ENCODE measurements around the gene NPAP1.
"Not testable (repeated sequence)": the region's sequence is repeated elsewhere in the genome, so short reads cannot be mapped to it uniquely, and the experiment has no call there.

The NPAP1 gene, protein sequence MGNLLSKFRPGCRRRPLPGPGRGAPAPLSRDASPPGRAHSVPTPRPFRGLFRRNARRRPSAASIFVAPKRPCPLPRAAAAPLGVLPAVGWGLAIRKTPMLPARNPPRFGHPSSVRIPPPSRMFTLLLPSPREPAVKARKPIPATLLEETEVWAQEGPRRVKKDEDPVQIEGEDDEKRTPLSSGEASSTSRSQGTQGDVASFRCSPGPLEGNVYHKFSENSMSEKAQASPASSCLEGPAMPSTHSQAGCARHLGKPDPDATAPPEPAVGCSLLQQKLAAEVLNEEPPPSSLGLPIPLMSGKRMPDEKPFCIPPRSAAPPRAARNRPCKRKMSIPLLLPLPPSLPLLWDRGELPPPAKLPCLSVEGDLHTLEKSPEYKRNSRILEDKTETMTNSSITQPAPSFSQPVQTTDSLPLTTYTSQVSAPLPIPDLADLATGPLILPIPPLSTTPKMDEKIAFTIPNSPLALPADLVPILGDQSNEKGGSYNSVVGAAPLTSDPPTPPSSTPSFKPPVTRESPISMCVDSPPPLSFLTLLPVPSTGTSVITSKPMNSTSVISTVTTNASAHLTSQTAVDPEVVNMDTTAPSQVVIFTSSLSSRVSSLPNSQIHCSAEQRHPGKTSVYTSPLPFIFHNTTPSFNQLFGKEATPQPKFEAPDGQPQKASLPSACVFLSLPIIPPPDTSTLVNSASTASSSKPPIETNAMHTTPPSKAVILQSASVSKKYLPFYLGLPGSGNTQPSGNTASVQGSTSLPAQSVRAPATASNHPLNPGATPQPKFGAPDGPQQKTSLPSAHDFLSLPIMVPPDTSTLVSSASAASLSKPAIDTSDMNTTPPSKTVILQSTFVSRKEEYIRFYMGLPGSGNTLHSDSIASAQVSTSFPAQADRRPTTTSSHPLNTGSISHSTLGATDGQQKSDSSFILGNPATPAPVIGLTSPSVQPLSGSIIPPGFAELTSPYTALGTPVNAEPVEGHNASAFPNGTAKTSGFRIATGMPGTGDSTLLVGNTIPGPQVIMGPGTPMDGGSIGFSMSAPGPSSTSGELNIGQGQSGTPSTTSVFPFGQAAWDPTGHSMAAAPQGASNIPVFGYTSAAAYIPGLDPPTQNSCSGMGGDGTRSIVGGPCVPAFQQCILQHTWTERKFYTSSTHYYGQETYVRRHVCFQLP

DNA sequence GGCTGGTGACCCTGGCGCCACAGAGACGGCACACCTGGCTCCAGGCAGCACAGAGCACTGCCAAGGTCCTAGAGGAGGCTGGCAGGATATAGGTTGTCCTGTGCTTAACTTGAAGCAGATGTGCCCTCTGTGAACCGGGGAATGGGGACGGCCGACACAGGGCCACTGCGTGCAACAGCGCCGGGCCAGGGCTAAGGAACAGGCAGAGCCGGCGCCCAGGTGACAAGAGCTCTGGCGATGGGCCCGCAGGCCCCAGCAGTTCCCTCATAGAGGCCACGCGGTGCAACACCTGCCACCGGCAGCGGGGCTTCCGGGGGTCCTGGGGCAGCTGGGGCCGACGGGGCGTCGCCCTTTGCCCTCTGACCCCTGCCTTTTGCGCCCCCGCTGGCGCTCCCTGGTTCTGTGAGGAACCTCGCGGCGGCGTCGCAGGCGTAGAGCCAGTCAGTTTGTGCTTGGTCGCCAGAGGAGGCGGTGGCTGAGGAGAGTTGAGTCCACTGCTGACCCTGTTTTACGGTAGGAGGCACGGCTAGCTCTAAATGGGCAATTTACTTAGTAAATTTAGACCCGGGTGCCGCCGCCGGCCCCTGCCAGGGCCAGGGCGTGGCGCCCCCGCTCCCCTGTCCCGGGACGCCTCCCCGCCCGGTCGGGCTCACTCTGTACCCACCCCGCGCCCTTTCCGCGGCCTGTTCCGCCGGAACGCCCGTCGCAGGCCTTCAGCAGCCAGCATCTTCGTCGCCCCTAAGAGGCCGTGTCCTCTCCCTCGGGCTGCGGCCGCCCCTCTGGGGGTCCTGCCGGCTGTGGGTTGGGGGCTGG lies at the start of gene NPAP1:
TSS of gene NPAP1 (plus strand) at position 444 of the 813 bp plus-strand sequence. CDS start at position 537, 93 bp downstream.
- DNase-seq: no peak

DNA sequence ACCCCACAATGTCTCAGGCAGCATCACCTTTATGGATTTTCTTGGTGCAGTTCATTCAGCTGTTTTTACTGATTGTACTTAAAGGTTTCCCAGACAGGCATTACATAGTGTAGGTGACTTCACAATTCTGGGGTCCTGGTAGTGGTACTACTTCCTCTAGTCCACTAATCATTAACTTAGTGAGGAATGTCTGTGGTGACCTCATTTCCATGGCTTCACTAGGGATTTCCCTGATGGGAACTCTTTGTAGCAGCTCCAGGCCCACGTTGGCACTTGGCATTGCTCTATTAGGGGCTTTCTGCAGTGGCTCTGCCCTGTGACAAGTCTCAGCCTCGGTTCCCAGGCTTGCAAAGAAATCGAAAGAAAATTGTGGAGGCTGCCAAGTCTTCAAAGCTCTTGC lies 48.1 kb upstream of the NPAP1 start:
- no peak for DNase-seq

DNA sequence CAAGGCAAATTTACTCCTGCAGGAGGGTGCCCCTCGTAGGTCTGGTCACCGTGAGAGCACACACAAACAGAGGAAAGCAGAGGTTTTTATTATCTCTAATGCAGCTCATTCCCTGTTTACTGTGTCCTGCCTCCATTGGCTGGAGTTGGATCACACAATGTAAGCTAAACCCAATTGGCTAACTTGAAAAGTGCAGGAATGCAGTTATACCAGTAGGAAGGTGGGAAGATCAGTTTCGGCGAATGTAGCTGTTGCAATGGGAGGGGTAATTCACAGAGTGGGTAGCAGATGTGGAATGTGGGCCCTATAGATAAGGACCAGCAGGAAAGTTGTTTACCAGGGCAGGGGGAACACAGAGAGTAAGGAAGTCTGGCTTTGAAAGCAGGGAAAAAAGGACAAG lies 42.5 kb upstream of the NPAP1 start:
- DNase-seq: no peak

DNA sequence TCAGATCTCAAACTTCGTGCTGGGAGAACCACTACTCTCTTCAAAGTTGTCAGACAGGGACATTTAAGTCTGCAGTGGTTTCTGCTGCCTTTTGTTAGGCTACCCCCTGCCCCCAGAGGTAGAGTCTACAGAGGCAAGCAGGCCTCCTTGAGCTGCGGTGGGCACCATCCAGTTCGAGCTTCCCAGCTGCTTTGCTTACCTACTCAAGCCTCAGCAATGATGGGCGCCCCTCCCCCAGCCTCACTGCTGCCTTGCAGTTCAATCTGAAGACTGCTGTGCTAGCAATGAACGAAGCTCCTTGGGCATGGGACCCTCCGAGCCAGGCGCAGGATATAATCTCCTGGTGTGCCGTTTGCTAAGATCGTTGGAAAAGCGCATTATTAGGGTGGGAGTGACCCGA lies 36.2 kb upstream of the NPAP1 start:
- not testable (repeated sequence) for DNase-seq

DNA sequence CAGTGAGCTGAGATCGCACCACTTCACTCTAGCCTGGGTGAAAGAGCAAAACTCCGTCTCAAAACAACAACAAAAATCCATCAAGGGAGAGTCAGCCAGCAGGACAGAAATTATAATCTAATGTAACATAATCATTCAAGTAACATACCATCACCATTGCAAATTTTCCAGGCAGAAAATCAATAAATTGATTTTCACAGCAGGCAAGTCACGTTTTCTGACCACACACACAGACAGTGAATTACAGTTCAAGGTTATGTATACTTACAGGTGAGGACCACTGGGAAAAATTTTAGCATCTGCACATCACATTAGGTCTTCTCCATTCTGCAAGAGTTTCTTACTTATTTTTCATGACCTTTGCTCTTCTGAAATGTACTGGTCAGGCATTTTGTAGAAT lies 29.9 kb upstream of the NPAP1 start:
- no peak for DNase-seq

DNA sequence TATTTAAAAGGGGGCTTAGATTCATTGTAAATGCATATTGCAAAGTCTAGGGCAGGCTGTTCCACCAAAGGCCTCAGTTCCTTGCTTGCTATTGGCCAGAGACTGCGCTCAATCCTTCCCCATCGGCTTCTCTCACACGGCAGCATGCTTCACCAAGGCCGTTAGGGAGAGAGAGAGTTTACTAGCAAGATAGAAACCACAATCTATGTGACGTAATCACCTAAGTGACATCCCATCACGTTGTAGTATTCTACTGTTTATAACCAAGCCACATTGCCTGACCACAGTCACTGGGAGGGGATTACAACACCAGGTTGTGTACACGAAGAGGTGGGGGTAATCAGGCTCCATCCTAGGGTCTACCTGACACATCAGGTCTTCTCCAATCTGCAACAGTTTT lies 16.0 kb upstream of the NPAP1 start:
- no peak for DNase-seq

DNA sequence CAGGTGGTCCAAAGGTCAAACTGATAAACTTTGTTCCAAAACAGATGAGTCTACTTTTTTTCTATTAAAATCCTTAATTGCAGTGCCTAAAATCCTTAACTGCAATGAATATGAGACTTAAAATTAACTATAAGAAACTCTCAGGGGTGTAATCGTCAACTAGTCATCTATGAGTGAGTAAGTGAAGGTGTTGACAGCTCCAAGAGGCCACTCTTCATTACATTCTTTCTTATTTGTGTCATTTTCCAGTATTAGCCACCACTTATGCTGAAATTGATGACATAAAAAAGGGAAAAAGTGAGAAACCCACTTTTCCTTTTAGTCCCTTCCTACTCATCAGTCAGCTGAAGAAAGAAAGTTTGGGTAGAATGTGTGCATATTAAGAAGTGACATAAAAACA lies 12.6 kb upstream of the NPAP1 start:
- DNase-seq: no peak

DNA sequence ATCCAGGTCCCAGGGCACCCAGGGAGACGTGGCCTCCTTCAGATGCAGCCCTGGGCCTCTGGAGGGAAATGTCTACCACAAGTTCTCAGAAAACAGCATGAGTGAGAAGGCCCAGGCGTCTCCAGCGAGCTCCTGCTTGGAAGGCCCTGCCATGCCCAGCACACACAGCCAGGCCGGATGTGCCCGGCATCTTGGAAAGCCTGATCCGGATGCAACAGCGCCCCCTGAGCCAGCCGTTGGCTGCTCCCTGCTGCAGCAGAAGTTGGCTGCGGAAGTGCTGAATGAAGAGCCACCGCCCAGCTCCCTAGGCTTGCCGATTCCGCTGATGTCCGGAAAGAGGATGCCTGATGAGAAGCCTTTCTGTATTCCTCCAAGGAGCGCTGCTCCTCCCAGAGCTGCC lies 856 bp downstream of the NPAP1 start:
- DNase-seq: no peak

DNA sequence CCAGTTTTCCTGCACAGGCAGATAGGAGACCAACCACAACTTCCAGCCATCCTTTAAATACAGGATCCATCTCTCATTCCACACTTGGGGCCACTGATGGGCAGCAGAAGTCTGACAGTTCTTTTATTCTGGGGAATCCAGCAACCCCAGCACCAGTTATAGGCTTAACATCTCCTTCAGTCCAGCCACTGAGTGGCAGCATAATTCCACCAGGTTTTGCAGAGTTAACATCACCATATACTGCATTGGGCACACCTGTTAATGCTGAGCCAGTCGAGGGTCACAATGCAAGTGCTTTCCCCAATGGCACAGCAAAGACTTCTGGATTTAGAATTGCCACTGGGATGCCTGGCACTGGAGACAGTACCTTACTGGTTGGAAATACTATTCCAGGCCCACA lies 2.9 kb downstream of the NPAP1 start:
- no peak for DNase-seq

DNA sequence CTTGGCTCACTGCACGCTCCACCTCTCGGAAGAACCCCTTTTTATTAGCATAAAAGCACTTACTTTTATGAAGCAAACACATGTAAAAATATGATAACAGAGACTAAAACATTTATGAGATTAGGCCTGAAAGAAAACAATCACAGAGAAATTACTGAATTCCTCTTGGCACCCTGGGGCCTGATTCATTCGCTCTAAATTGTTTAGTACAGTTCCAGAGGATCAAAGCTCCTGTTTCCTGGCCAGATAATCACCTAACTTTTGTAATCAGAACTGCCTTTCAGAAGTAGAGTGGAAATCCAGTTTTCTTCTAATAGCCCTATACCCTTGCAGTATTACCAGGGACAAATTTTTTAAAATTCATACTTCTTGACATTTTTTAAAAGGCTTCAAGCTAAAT lies 6.4 kb downstream of the NPAP1 start:
- no peak for DNase-seq

DNA sequence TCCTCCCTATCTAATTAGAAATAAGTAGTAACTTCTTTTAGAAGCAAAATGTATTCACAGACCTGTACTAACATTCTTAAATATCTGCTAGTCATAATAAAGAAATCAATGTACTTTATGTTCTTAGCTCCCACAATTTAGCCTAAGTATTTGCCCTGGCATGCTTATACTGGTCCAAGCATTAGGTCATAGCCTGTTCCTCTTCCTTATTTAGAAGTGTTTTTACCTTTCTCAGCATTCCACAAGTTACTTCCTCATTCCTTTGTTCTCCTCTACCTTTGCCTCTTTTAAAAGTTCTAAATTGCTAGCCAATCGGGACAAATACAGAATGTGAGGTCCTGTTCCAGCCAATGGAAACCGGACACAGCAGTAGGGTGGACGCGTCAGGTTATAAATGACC lies 7.3 kb downstream of the NPAP1 start:
- not testable (repeated sequence) for DNase-seq

DNA sequence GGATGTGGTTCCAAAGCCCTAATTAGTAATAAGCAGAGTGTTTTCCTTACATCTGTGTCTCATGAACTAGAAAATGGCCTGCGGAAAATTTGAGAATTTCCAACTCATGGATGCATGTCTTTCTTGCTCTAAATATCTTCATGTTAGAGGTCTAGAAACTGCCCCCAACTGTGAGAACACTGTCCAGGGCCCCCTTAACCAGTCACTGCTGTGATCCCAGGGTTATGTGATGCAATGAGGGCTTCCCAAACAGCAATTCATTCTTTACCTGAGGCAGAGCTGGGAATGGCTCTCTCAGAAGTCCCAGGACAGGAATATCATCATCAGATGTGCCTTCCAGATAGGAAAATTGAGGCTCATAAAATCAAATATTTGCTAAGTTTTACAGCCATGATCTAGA lies 8.2 kb downstream of the NPAP1 start:
- no peak for DNase-seq

DNA sequence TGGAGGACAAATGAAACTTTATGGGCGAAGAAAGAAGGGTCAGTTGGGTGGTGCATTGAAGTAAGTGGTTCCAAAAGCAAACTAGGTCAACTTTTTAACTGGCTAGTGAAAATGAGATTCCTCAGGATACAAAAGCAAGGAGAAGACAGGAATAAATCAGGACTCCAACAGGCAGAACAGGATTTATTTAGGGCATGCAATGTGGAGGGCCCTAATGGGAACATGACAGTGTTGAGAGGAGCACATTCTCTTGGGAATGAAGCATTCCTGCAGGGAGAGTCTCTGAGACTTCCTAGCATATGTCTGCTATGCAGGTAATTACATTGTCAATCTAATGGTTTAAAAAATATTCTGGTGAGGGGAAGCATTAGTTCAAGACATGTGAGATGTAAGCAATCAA lies 8.7 kb downstream of the NPAP1 start:
- no peak for DNase-seq

DNA sequence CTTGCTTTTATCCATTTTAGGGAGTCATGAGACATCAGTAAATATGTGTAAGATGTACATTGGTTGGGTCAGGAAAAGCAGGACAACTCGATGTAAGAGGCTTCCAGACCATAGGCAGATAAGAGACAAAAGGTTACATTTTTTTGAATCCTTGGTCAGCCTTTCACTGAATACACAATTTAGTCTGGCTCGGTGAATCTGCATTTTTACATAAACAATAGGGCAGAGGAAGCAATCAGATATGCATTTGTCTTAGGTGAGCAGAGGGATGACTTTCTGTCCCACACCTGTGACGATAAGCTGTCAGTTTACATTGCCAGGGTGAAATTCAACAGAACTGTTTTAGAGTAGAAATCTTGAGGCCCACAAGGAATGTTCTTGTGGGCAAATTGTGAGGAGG lies 20.6 kb downstream of the NPAP1 start:
- no peak for DNase-seq

DNA sequence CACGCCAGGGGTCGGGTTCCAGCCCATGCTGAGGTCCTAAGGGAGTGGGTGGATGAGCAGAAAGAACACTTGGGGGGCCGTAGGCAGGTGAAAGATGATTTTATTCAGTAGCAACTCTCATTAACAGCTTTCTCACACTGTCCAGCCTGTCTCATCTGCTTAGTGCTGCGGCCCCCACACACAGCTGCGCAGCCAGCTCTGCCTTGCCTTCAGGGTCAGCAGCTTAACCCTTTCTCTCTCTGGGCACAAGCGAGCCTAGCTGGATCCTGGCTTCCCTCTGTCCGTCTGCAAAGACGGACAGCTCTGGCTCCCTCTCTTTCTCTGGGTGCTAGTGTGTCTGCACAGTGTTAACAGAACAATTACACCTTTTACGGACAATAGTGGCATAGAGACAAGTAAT lies 21.3 kb downstream of the NPAP1 start:
- no peak for DNase-seq

DNA sequence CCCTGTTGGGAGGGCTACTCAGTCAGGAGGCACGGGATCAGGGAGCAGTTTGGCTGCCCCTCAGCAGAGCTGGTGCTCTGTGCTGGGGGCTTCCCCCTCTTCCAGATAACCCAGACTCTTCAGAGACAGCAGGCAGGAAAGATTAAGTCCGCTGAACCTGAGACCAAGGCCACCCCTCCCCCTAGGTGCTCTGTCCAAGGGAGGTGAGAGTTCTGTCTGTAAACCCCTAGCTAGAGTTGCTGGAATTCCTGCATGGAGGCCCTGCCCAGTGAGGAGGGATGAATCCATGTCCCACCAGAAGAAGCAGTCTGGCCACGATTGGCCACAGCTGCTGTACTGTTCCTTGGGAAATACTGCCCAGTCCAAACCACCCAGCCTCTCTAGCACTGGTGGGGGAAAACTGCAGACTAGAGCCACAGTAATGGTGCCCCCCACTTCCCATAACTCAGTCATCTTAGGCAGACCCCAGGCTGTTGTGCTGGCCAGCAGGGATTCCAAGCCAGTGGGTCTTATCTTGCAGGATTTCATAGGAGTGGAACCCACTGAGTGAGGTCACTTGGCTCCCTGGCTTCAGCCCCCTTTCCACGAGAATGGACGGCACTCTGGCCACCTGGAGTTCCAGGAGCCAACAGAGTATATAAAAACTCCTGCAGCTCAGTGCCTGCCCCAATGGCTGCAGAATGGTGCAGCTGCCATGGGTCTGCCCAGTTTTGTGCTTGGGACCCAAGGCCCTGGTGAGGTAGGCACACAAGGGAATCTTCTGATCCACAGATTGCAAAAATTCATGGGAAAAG lies 42.9 kb downstream of the NPAP1 start:
- no peak for DNase-seq

DNA sequence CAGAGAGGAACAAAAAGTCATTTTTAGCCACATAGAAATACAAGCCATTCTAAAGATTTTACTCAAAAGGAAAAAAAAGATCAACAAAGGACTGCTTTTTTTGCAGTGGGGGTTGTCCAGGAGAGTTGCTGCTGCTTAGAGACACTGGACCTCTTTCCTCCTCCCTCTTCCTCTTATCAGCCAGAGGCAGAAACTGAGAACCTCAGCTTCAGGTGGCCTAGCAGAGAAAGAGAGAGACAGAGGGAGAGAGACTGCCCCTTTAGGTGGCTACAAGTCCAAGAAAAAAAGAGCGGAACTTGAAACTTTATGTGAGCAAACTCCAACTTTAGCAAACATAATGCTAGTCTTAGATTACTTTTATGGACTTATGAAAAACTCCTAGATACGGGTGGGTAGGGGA lies 54.2 kb downstream of the NPAP1 start:
- DNase-seq: no peak
